Pancreas (tissue), 10 donors: ENCODE data around the gene C18orf63. TPM values are rescaled to one million over a fixed set of nuclear protein-coding genes. Genes with fewer than 3 reads are reported as not detected.

Experiments
- ATAC-seq, 4 donors: fragments of 200-7000 bp; cut with Tn5 transposase; one replicate each; pipeline versions ENCODE4 v1.8.0 to v1.9.1; 2020; ENCODE audit warnings: mild to moderate bottlenecking in 4 of 4, moderate library complexity in 4 of 4
- DNase-seq, 6 donors: peaks; one replicate each; pipeline ENCODE4 v3.0.0-alpha.2; 2020
- FAIRE-seq: peaks from 2 replicates; lab custom pipeline; 2012; peaks lifted over from hg19 to GRCh38; lab: Jason Lieb, UNC
- H3K27ac ChIP-seq, 4 donors: fragments of 200-600 bp; sonication (generic); 1 replicate in 3 of 4; 2 replicates in 1 of 4; pipeline versions ENCODE4 v1.5.0 to v1.8.0; 2020
- H3K27me3 ChIP-seq, 4 donors: fragments of 200-600 bp; one replicate each; pipeline ENCODE4 v1.8.0; 2021
- H3K36me3 ChIP-seq, 3 donors: fragments of 200-600 bp; sonication (generic) in 1 of 3; one replicate each; pipeline versions ENCODE4 v1.5.0 to v1.8.0; 2020 to 2021
- H3K4me1 ChIP-seq, 3 donors: fragments of 200-600 bp; one replicate each; pipeline ENCODE4 v1.8.0; 2021
- H3K4me3 ChIP-seq, 4 donors: fragments of 200-600 bp; sonication (generic) in 2 of 4; one replicate each; pipeline versions ENCODE4 v1.5.0 to v1.8.0; 2020 to 2021
- H3K9me3 ChIP-seq, 4 donors: fragments of 200-600 bp; one replicate each; pipeline ENCODE4 v1.8.0; 2021
- CTCF ChIP-seq, 4 donors: fragments of 200-600 bp; sonication (generic) in 3 of 4; IDR thresholded peaks; one replicate each; pipeline versions ENCODE4 v1.5.0 to v1.8.0; 2021; ENCODE audit warnings: antibody characterized with exemption in 4 of 4
- WGBS, 2 donors: extraction: QIAGEN DNeasy Blood & Tissue Kit; methylation state at CpG; one replicate each; pipeline ENCODE4 v1.1.7; 2013; 5-methylcytosine and 5-hydroxymethylcytosine counted together
- intact Hi-C, 3 donors: fragments of 100-400 bp; cut with DNase I; formaldehyde crosslinking; loops; one replicate each; pipeline versions ENCODE4 v1.11.1 to v1.14.2; 2022
- polyA plus RNA-seq, 2 donors: library from polyadenylated mRNA; stranded (reverse); fragments of 200-250 nt; gene quantifications; one replicate each; pipeline ENCODE4 v1.2.3, GENCODE V29; 2013
- total RNA-seq, 6 donors: library from RNA; stranded (reverse); fragmentation: NEBNext Ultra II Directional in 4 of 6; extraction: Animal tissue kit (Norgen Biotek cat#: 25700) in 4 of 6; gene quantifications; one replicate each; pipeline versions ENCODE4 v1.2.1 to v1.2.4, GENCODE V29; 2021 to 2023
- donor health status: healthy with polysubstance abuse.
- donor health status: DM: no; HTN: no; CAD: no; lungs with moderate emphysema.
- donor health status: DM: no; HTN: no; CAD: no.
- donor health status: control.
- donor health status: control.
- donor health status: Bipolar disorder and iron deficiency.
- donor health status: DM: yes; HTN: yes; CAD: no.
- donor health status: DM: no; HTN: no; CAD: no.
- donor health status: DM: no; HTN: no; CAD: no.
- donor health status: DM: yes; HTN: yes; CAD: no.

The C18orf63 gene
- total and polyA plus RNA-seq, 8 donors = not detected

GRCh38 chr18:74376523-74376922 is 60.9 kb downstream of the C18orf63 start:
- ATAC-seq (no peak), DNase-seq (no peak), FAIRE-seq (no peak)
- H3K36me3 ChIP-seq = no peaks in the 10 kb centered on the region
- no peaks in the 10 kb centered on the region for H3K27me3 ChIP-seq
- WGBS, 2 donors = 65 to 80% methylated on average over 4 of the region's 4 CpGs
- intact Hi-C loops = no loop called here
- no peaks in the 10 kb centered on the region for H3K4me1 ChIP-seq
- H3K9me3 ChIP-seq = no peaks in the 10 kb centered on the region
- H3K27ac ChIP-seq = no peak overlapping the region
- H3K4me3 ChIP-seq = no peak overlapping the region
- no peak for TF ChIP-seq CTCF (IDR thresholded peaks at IDR 0.05)

- Histone ChIP-seq H3K27me3 (no peaks in the 10 kb centered on the region), H3K9me3 (no peaks in the 10 kb centered on the region), H3K4me3 (no peak overlapping the region), H3K27ac (no peak overlapping the region), H3K36me3 (no peaks in the 10 kb centered on the region), H3K4me1 (no peaks in the 10 kb centered on the region)
- WGBS, 2 donors = 86 to 90% methylated on average over 1 of the region's 1 CpG
- ATAC-seq (peak in 1 of 4 donors; percentile 11), DNase-seq (no peak), FAIRE-seq (no peak)
- TF ChIP-seq CTCF (IDR thresholded peaks at IDR 0.05) = no peak
- intact Hi-C loops = no loop called here
Observed at GRCh38 chr18:74377776-74378175, 62.1 kb downstream of the C18orf63 start.

GRCh38 chr18:74378179-74378682 is 62.6 kb downstream of the C18orf63 start:
- FAIRE-seq (no peak), ATAC-seq (peak in 1 of 4 donors; percentile 23), DNase-seq (no peak)
- no peak for TF ChIP-seq CTCF (IDR thresholded peaks at IDR 0.05)
- Histone ChIP-seq H3K4me3 (no peak overlapping the region), H3K9me3 (no peaks in the 10 kb centered on the region), H3K4me1 (no peaks in the 10 kb centered on the region), H3K27ac (no peak overlapping the region), H3K36me3 (no peaks in the 10 kb centered on the region), H3K27me3 (no peaks in the 10 kb centered on the region)
- 73 to 83% methylated on average over 4 of the region's 4 CpGs for WGBS, 2 donors
- intact Hi-C loops = no loop called here

- DNase-seq = no peak
- ATAC-seq = no peak
- Histone ChIP-seq H3K27ac (no peak overlapping the region), H3K36me3 (no peaks in the 10 kb centered on the region), H3K27me3 (no peaks in the 10 kb centered on the region), H3K4me3 (no peak overlapping the region), H3K9me3 (no peaks in the 10 kb centered on the region), H3K4me1 (no peaks in the 10 kb centered on the region)
- intact Hi-C loops = no loop called here
- no peak for FAIRE-seq
- 91 to 95% methylated on average over 10 of the region's 10 CpGs for WGBS, 2 donors
- TF ChIP-seq CTCF (IDR thresholded peaks at IDR 0.05) = no peak
Observed at GRCh38 chr18:74380916-74381315, 65.3 kb downstream of the C18orf63 start.

GRCh38 chr18:74381621-74382295 is 66.1 kb downstream of the C18orf63 start:
- no peak for DNase-seq
- no peak overlapping the region for H3K27ac ChIP-seq
- no peaks in the 10 kb centered on the region for H3K4me1 ChIP-seq
- no peak for ATAC-seq
- no peaks in the 10 kb centered on the region for H3K27me3 ChIP-seq
- no peak for FAIRE-seq
- no peak for TF ChIP-seq CTCF (IDR thresholded peaks at IDR 0.05)
- H3K36me3 ChIP-seq = no peaks in the 10 kb centered on the region
- no peaks in the 10 kb centered on the region for H3K9me3 ChIP-seq
- 86 to 93% methylated on average over 17 of the region's 17 CpGs for WGBS, 2 donors
- intact Hi-C loops = no loop called here
- H3K4me3 ChIP-seq = no peak overlapping the region
